B cell (primary cell): ENCODE data around the gene AS3MT. TPM values are rescaled to one million over a fixed set of nuclear protein-coding genes. Genes with fewer than 3 reads are reported as not detected.

ENCODE experiments used
- ATAC-seq: fragments of 200-7000 bp; cut with Tn5 transposase; one replicate; pipeline ENCODE4 v1.10.0; 2021; ENCODE audit warnings: low read depth, mild to moderate bottlenecking, moderate number of reproducible peaks, moderate library complexity
- CTCF ChIA-PET: fragments of 350-600 bp; sonication (Branson Sonifier 250); formaldehyde crosslinking; loops from one replicate; lab custom pipeline; 2021; ENCODE audit warnings: antibody characterized with exemption, inconsistent platforms; lab: Charles Lee
- POLR2A ChIA-PET: fragments of 350-600 bp; sonication (Branson Sonifier 250); formaldehyde crosslinking; loops from one replicate; lab custom pipeline; 2021; ENCODE audit warnings: antibody characterized with exemption; lab: Charles Lee
- DNase-seq: peaks from one replicate; pipeline ENCODE4 v3.0.0; 2013
- H2AFZ ChIP-seq: 2 replicates; pipeline ENCODE4 v1.6.1; 2012; ENCODE audit warnings: mild to moderate bottlenecking, low read depth, low read length; ENCODE audit not compliant: insufficient read depth, poor library complexity, severe bottlenecking
- H3K27ac ChIP-seq, 2 donors: 1 replicate in 1 of 2; 2 replicates in 1 of 2; pipeline ENCODE4 v1.5.1; 2012 to 2013; ENCODE audit warnings: low read length in 2 of 2, mild to moderate bottlenecking in 2 of 2, moderate library complexity in 1 of 2
- H3K27me3 ChIP-seq, 4 experiments: fragments of 200-600 bp in 1 of 4; sonication (generic) in 1 of 4; replicated peaks in 1 of 4; 1 replicate in 2 of 4; 2 replicates in 2 of 4; pipeline versions ENCODE4 v1.6.1 to v1.7.0; 2013 to 2016; ENCODE audit warnings: low read length in 3 of 4, mild to moderate bottlenecking in 2 of 4, mixed read lengths in 1 of 4, moderate library complexity in 1 of 4; ENCODE audit not compliant: insufficient read depth in 4 of 4, control insufficient read depth in 3 of 4; ENCODE audit errors: control extremely low read depth in 1 of 4
- H3K36me3 ChIP-seq, 2 experiments: replicated peaks in 1 of 2; 1 replicate in 1 of 2; 2 replicates in 1 of 2; pipeline versions ENCODE4 v1.6.1 to v1.7.1; 2013; ENCODE audit warnings: low read length in 1 of 2; ENCODE audit not compliant: insufficient read depth in 2 of 2, control insufficient read depth in 1 of 2; ENCODE audit errors: control extremely low read depth in 1 of 2, extremely low read depth in 1 of 2
- H3K4me1 ChIP-seq, 2 donors: fragments of 200-600 bp in 1 of 2; sonication (generic) in 1 of 2; 1 replicate in 1 of 2; 2 replicates in 1 of 2; pipeline versions ENCODE4 v1.5.1 to v1.6.1; 2013 to 2017; ENCODE audit warnings: low read length in 2 of 2; ENCODE audit not compliant: control insufficient read depth in 2 of 2, insufficient read depth in 2 of 2
- H3K4me2 ChIP-seq: replicated peaks from 2 replicates; pipeline ENCODE3; 2012; ENCODE audit warnings: mild to moderate bottlenecking, low read depth, low read length; ENCODE audit not compliant: poor library complexity, severe bottlenecking
- H3K4me3 ChIP-seq, 5 experiments: fragments of 200-600 bp in 1 of 5; sonication (generic) in 1 of 5; 1 replicate in 3 of 5; 2 replicates in 2 of 5; pipeline versions ENCODE4 v1.5.1 to v1.7.0; 2011 to 2016; ENCODE audit warnings: low read length in 4 of 5, mild to moderate bottlenecking in 4 of 5, low read depth in 2 of 5, control low read depth in 1 of 5, moderate library complexity in 1 of 5; ENCODE audit not compliant: insufficient read depth in 1 of 5; ENCODE audit errors: control extremely low read depth in 1 of 5, extremely low read depth in 1 of 5
- H3K79me2 ChIP-seq: fragments of 200-600 bp; sonication (generic); one replicate; pipeline ENCODE4 v1.6.0; 2016; ENCODE audit warnings: low read length; ENCODE audit not compliant: control insufficient read depth, insufficient read depth
- H3K9ac ChIP-seq: fragments of 200-600 bp; sonication (generic); 2 replicates; pipeline ENCODE4 v1.6.1; 2017; ENCODE audit warnings: mild to moderate bottlenecking, low read length, moderate library complexity
- H3K9me3 ChIP-seq, 3 donors: one replicate each; pipeline versions ENCODE4 v1.6.1 to v1.7.1; 2013; ENCODE audit warnings: low read length in 2 of 3; ENCODE audit not compliant: control insufficient read depth in 2 of 3, insufficient read depth in 1 of 3; ENCODE audit errors: control extremely low read depth in 1 of 3
- H4K20me1 ChIP-seq: 2 replicates; pipeline ENCODE4 v1.6.0; 2012; ENCODE audit warnings: mild to moderate bottlenecking, low read length; ENCODE audit not compliant: insufficient read depth, control insufficient read depth, poor library complexity, severe bottlenecking
- H3K27ac Mint-ChIP-seq: one replicate; pipeline ENCODE4 v1.8.0; 2021; ENCODE audit warnings: mixed read lengths
- H3K27me3 Mint-ChIP-seq: one replicate; pipeline ENCODE4 v1.8.0; 2021; ENCODE audit warnings: mixed read lengths
- H3K4me1 Mint-ChIP-seq: one replicate; pipeline ENCODE4 v1.8.0; 2021; ENCODE audit warnings: mixed read lengths
- H3K4me3 Mint-ChIP-seq: one replicate; pipeline ENCODE4 v1.8.0; 2021; ENCODE audit warnings: mixed read lengths
- H3K9me3 Mint-ChIP-seq: one replicate; pipeline ENCODE4 v1.8.0; 2022; ENCODE audit warnings: mixed read lengths; ENCODE audit not compliant: insufficient read depth
- EZH2 ChIP-seq: IDR thresholded peaks from 2 replicates; pipeline ENCODE4 v1.6.1; 2012; ENCODE audit warnings: borderline replicate concordance, low read depth, mild to moderate bottlenecking, moderate library complexity, low read length; ENCODE audit not compliant: insufficient read depth, poor library complexity, severe bottlenecking
- WGBS: methylation state at CpG from one replicate; pipeline ENCODE4 v1.1.5; 2013; ENCODE audit warnings: missing lambda C conversion rate; ENCODE audit not compliant: insufficient coverage; 5-methylcytosine and 5-hydroxymethylcytosine counted together
- intact Hi-C: fragments of 100-400 bp; cut with micrococcal nuclease; formaldehyde crosslinking; loops from one replicate; pipeline ENCODE4 v1.10.0; 2022
- polyA plus RNA-seq: library from polyadenylated mRNA; depleted of rRNA; stranded (reverse); fragments of >200 nt; gene quantifications from 2 replicates; pipeline ENCODE4 v1.2.3, GENCODE V29; 2012
- total RNA-seq, 2 donors: library from RNA; stranded (reverse); fragments of 120-200 nt in 1 of 2; gene quantifications; 1 replicate in 1 of 2; 2 replicates in 1 of 2; pipeline versions ENCODE4 v1.2.3 to v1.2.4, GENCODE V29; 2013 to 2022
- TF ChIP-seq, protein P1 (sequence below): fragments of 200-600 bp; IDR thresholded peaks from one replicate; pipeline ENCODE4 v1.8.0; 2022; ENCODE audit warnings: antibody characterized with exemption, mild to moderate bottlenecking

AS3MT gene
- total and polyA plus RNA-seq, 2 donors (not counting 1 experiment from before 2014, with no cell fraction given), result 0.25 TPM; not detected in 1

DNA sequence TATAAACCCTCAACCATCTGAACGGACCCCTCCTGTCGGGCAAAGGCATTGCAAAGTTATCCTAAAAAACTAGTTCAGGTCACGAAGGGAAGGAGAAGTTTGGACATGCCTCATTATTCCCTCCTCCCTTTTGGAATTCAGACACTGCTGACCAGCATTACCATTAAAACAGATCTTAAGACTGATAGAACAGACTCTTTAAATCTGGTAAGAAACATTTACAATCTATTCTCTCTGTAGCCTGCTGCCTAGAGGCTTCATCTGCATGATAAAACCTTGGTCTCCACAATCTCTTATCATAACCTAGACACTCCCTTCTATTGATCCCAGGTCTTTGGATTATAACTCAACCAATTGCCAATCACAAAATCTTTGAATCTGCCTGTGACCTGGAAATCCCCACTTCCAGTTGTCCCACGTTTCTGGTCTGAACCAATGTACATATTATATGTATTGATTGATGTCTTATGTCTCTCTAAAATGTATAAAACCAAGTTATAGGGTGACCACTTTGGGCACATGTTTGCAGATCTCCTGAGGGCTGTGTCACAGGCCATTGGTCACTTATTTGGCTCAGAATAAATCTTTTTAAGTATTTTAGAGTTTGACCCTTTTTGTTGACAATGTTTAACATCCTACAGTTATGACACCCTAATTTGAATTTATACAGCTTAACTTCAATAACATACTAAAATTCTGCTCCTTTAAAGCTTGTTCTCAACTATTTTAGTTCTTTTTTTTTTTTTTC is 25.4 kb downstream of the AS3MT start:
- H3K27ac Mint-ChIP-seq, result no peak overlapping the region

DNA sequence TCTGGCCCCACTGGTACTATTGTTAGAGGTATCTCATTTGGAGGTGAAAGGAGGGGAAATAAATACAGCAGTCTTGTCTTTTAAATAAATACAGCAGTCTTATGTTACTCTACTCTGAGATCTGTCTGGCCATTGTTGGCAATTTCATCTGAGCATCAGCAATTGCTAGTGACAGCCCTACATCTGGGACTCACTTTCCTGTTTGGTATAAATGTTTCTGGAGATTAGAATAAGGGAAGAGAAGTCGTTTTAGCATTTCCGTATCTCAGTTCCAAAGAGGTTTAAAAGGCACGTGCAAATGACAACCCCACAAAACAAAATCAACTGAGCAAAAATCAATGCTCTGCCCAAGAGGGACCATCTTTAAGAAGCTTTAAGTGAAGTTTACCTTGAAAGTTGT is 30.7 kb downstream of the AS3MT start:
- H3K4me3 ChIP-seq, result no peak overlapping the region
- H3K9me3 Mint-ChIP-seq, result no peaks in the 10 kb centered on the region
- no peak overlapping the region for H2AFZ ChIP-seq
- TF ChIP-seq, protein P1, sequence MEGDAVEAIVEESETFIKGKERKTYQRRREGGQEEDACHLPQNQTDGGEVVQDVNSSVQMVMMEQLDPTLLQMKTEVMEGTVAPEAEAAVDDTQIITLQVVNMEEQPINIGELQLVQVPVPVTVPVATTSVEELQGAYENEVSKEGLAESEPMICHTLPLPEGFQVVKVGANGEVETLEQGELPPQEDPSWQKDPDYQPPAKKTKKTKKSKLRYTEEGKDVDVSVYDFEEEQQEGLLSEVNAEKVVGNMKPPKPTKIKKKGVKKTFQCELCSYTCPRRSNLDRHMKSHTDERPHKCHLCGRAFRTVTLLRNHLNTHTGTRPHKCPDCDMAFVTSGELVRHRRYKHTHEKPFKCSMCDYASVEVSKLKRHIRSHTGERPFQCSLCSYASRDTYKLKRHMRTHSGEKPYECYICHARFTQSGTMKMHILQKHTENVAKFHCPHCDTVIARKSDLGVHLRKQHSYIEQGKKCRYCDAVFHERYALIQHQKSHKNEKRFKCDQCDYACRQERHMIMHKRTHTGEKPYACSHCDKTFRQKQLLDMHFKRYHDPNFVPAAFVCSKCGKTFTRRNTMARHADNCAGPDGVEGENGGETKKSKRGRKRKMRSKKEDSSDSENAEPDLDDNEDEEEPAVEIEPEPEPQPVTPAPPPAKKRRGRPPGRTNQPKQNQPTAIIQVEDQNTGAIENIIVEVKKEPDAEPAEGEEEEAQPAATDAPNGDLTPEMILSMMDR, result no peak
- no peak for TF ChIP-seq EZH2
- CTCF ChIA-PET, result interaction anchor here (0.9 to 2.0 kb wide), 5 partner anchors 17 to 345 kb away, joined by 3 to 9 read pairs (median 4); no protein-coding TSS in a partner anchor
- POLR2A ChIA-PET, result no interaction called here
- DNase-seq, result no peak
- H3K36me3 ChIP-seq, result no peaks in the 10 kb centered on the region
- no CpG with 5 or more reads among the region's 3 CpGs for WGBS
- ATAC-seq, result no peak
- H3K27ac Mint-ChIP-seq, result no peak overlapping the region
- no peaks in the 10 kb centered on the region for H3K4me1 ChIP-seq
- no peaks in the 10 kb centered on the region for H3K9me3 ChIP-seq
- H3K4me3 Mint-ChIP-seq, result no peak overlapping the region
- H3K4me2 ChIP-seq, result no peak overlapping the region
- no peaks in the 10 kb centered on the region for H3K27me3 Mint-ChIP-seq
- H3K79me2 ChIP-seq, result no peaks in the 10 kb centered on the region
- intact Hi-C loops, result no loop called here
- H3K4me1 Mint-ChIP-seq, result no peaks in the 10 kb centered on the region
- no peaks in the 10 kb centered on the region for H4K20me1 ChIP-seq
- H3K27me3 ChIP-seq, result no peaks in the 10 kb centered on the region
- H3K9ac ChIP-seq, result no peak overlapping the region
- no peak overlapping the region for H3K27ac ChIP-seq

More for the DNA sequence above, 25.4 kb downstream of the AS3MT start:
- H3K9me3 ChIP-seq, result no peaks in the 10 kb centered on the region
- no peaks in the 10 kb centered on the region for H3K27me3 Mint-ChIP-seq
- DNase-seq (no peak), ATAC-seq (no peak)
- H3K4me1 ChIP-seq, result no peaks in the 10 kb centered on the region
- H2AFZ ChIP-seq, result no peak overlapping the region
- CTCF ChIA-PET, result interaction anchor here (0.6 to 1.6 kb wide), 3 partner anchors 18 to 340 kb away, joined by 3 to 5 read pairs (median 4); no protein-coding TSS in a partner anchor
- no peaks in the 10 kb centered on the region for H4K20me1 ChIP-seq
- H3K9ac ChIP-seq, result no peak overlapping the region
- H3K4me3 Mint-ChIP-seq, result no peak overlapping the region
- no peak overlapping the region for H3K27ac ChIP-seq
- H3K4me3 ChIP-seq, result no peak overlapping the region
- no peaks in the 10 kb centered on the region for H3K36me3 ChIP-seq
- no peaks in the 10 kb centered on the region for H3K9me3 Mint-ChIP-seq
- TF ChIP-seq, protein P1, result no peak
- no peak for TF ChIP-seq EZH2
- POLR2A ChIA-PET, result no interaction called here
- no peaks in the 10 kb centered on the region for H3K79me2 ChIP-seq
- no peaks in the 10 kb centered on the region for H3K27me3 ChIP-seq
- 100% methylated on average over 3 of the region's 4 CpGs for WGBS
- no peak overlapping the region for H3K4me2 ChIP-seq
- no peaks in the 10 kb centered on the region for H3K4me1 Mint-ChIP-seq
- intact Hi-C loops, result no loop called here
